ENCODE results near the gene CPSF4.

GRCh38 chr7:99465421-99465768 lies 26.7 kb downstream of the CPSF4 start:
- TF ChIP-seq CTCF (IDR thresholded peaks at IDR 0.05) (no peak), POLR2A (IDR thresholded peaks at IDR 0.05) (no peak)
